Jurkat, Clone E6-1 (cell line): ENCODE results near the gene ERBIN.
"Not testable (repeated sequence)": the region's sequence is repeated elsewhere in the genome, so short reads cannot be mapped to it uniquely, and the experiment has no call there.

Experiments used
- DNase-seq: peaks from one replicate; pipeline ENCODE4 v3.0.0-alpha.2; 2011; ENCODE audit warnings: low read depth, low spot score
- H3K4me3 ChIP-seq: 2 replicates; pipeline ENCODE4 v1.5.1; 2011; ENCODE audit warnings: mild to moderate bottlenecking, low read length, control low read depth, moderate library complexity

Gene ERBIN

GRCh38 chr5:65952259-65952658 is 25.9 kb downstream of the ERBIN start:
- no peak overlapping the region for H3K4me3 ChIP-seq
- DNase-seq, result no peak

- no peak overlapping the region for H3K4me3 ChIP-seq
- DNase-seq, result no peak
Measured at GRCh38 chr5:65954200-65954599, 27.8 kb downstream of the ERBIN start.

GRCh38 chr5:65955746-65956145 is 29.4 kb downstream of the ERBIN start:
- DNase-seq, result no peak

GRCh38 chr5:65957703-65958102 is 31.3 kb downstream of the ERBIN start:
- DNase-seq, H3K4me3 ChIP-seq: not testable (repeated sequence)

More at GRCh38 chr5:65955746-65956145, 29.4 kb downstream of the ERBIN start:
- no peak overlapping the region for H3K4me3 ChIP-seq

GRCh38 chr5:65961633-65962032 is 35.3 kb downstream of the ERBIN start:
- DNase-seq, result no peak
- no peak overlapping the region for H3K4me3 ChIP-seq

- no peak overlapping the region for H3K4me3 ChIP-seq
- DNase-seq, result no peak
Measured at GRCh38 chr5:65967288-65968066, 41.1 kb downstream of the ERBIN start.

- no peak overlapping the region for H3K4me3 ChIP-seq
- DNase-seq, result no peak
Measured at GRCh38 chr5:65969539-65970393, 43.4 kb downstream of the ERBIN start.

GRCh38 chr5:65970481-65971367 is 44.3 kb downstream of the ERBIN start:
- DNase-seq, result no peak
- no peak overlapping the region for H3K4me3 ChIP-seq

- no peak for DNase-seq
- H3K4me3 ChIP-seq, result no peak overlapping the region
Measured at GRCh38 chr5:65971643-65972042, 45.3 kb downstream of the ERBIN start.

- not testable (repeated sequence) for DNase-seq, H3K4me3 ChIP-seq
Measured at GRCh38 chr5:65972896-65973295, 46.5 kb downstream of the ERBIN start.

- no peak for DNase-seq
- H3K4me3 ChIP-seq, result no peak overlapping the region
Measured at GRCh38 chr5:65978251-65978650, 51.9 kb downstream of the ERBIN start.

GRCh38 chr5:65981548-65981947 is 55.2 kb downstream of the ERBIN start:
- no peak for DNase-seq

GRCh38 chr5:65981969-65982619 is 55.7 kb downstream of the ERBIN start:
- DNase-seq, result no peak
- no peak overlapping the region for H3K4me3 ChIP-seq

More at GRCh38 chr5:65981548-65981947, 55.2 kb downstream of the ERBIN start:
- no peak overlapping the region for H3K4me3 ChIP-seq

GRCh38 chr5:65982635-65983034 is 56.3 kb downstream of the ERBIN start:
- no peak overlapping the region for H3K4me3 ChIP-seq
- DNase-seq, result no peak

GRCh38 chr5:65984098-65984885 is 57.9 kb downstream of the ERBIN start:
- DNase-seq, result no peak
- H3K4me3 ChIP-seq, result no peak overlapping the region

- no peak for DNase-seq
- H3K4me3 ChIP-seq, result no peak overlapping the region
Measured at GRCh38 chr5:65986050-65986451, 59.7 kb downstream of the ERBIN start.

GRCh38 chr5:65986796-65987195 is 60.4 kb downstream of the ERBIN start:
- H3K4me3 ChIP-seq, result no peak overlapping the region
- no peak for DNase-seq

GRCh38 chr5:65987982-65988381 is 61.6 kb downstream of the ERBIN start:
- H3K4me3 ChIP-seq, result no peak overlapping the region
- DNase-seq, result no peak
